ENCODE results near the gene STXBP4.

DNA sequence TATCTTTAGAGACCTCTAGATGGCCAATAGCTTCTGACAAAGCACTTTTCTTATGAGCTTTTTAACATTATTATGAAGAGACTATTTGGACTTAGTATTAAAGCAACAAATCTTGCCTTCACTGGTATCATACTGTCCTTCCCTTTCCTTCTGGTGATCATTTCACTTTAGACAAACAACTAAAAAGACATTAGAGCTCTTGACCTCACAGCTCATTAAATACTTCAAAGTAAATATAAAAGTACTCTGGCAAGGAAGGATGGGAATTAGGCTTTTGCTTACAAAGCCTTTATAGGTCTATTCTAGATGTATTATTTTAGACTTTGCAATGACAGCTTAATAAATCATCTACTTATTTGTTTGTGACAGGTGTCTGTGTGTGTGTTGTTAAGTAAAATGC lies 11.1 kb downstream of the STXBP4 start:
- TF ChIP-seq POLR2A (IDR thresholded peaks at IDR 0.05) = no peak
- TF ChIP-seq, protein P1, sequence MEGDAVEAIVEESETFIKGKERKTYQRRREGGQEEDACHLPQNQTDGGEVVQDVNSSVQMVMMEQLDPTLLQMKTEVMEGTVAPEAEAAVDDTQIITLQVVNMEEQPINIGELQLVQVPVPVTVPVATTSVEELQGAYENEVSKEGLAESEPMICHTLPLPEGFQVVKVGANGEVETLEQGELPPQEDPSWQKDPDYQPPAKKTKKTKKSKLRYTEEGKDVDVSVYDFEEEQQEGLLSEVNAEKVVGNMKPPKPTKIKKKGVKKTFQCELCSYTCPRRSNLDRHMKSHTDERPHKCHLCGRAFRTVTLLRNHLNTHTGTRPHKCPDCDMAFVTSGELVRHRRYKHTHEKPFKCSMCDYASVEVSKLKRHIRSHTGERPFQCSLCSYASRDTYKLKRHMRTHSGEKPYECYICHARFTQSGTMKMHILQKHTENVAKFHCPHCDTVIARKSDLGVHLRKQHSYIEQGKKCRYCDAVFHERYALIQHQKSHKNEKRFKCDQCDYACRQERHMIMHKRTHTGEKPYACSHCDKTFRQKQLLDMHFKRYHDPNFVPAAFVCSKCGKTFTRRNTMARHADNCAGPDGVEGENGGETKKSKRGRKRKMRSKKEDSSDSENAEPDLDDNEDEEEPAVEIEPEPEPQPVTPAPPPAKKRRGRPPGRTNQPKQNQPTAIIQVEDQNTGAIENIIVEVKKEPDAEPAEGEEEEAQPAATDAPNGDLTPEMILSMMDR (IDR thresholded peaks at IDR 0.05) = no peak
